Astrocyte of the cerebellum (primary cell): Measurements from ENCODE around the gene DNAJC30.

Experiments
- DNase-seq: peaks from one replicate; pipeline ENCODE4 v3.0.0-alpha.2; 2011; ENCODE audit warnings: low read depth
- H3K4me3 ChIP-seq: 2 replicates; pipeline ENCODE4 v1.5.1; 2011; ENCODE audit warnings: mild to moderate bottlenecking, low read depth, low read length, moderate library complexity
- in situ Hi-C: cut with HindIII; loops from 2 replicates; pipeline ENCODE4 v1.10.0; 2017; ENCODE audit warnings: low sequenced_read_pairs
- TF ChIP-seq, protein P1 (sequence below): IDR thresholded peaks from 2 replicates; pipeline ENCODE4 v1.5.1; 2012; ENCODE audit warnings: low read length, low read depth, moderate library complexity, mild to moderate bottlenecking; ENCODE audit errors: missing control alignments

Gene DNAJC30

DNA sequence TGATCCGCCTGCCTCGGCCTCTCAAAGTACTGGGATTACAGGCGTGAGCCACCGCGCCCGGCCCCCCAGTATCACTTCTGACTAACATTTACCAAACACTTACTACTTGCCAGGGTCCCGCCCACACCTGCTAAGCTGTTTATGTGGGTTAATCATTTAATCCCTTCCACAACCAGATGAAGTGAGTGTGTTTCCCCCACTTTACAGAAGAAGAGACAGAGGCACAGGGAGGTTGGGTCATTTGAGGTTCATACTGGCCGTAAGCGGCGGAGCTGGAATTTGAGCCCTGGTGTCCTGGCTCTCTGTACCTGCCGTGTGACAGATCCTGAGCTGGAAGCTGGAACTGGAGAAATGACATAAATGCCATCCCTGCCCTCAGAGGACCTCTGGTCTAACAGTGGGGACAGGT lies 30.7 kb downstream of the DNAJC30 start:
- TF ChIP-seq, protein P1, sequence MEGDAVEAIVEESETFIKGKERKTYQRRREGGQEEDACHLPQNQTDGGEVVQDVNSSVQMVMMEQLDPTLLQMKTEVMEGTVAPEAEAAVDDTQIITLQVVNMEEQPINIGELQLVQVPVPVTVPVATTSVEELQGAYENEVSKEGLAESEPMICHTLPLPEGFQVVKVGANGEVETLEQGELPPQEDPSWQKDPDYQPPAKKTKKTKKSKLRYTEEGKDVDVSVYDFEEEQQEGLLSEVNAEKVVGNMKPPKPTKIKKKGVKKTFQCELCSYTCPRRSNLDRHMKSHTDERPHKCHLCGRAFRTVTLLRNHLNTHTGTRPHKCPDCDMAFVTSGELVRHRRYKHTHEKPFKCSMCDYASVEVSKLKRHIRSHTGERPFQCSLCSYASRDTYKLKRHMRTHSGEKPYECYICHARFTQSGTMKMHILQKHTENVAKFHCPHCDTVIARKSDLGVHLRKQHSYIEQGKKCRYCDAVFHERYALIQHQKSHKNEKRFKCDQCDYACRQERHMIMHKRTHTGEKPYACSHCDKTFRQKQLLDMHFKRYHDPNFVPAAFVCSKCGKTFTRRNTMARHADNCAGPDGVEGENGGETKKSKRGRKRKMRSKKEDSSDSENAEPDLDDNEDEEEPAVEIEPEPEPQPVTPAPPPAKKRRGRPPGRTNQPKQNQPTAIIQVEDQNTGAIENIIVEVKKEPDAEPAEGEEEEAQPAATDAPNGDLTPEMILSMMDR, result no peak
- no peak for DNase-seq
- in situ Hi-C loops, result no loop called here
- H3K4me3 ChIP-seq, result no peak overlapping the region

DNA sequence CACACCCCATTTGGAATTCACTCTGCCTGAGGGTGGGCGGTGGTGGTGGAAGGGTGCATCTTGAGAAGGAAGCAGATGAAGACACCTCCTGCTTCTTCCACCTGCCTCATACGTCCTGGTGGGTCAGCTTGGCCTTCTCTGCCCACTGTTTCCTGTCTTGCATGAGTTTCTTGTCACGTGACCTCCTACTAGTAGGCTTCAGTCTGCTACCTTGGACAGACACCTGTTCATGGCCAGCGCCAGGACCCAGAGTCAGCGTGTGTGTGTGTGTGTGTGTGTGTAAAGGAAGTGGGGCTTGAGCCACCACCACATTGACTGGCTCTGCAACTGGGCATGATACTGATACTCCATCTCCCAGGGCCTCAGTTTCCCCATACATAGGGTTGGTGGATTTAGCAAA lies 32.7 kb downstream of the DNAJC30 start:
- no peak overlapping the region for H3K4me3 ChIP-seq
- DNase-seq, result no peak
- in situ Hi-C loops, result no loop called here
- TF ChIP-seq, protein P1, result no peak

DNA sequence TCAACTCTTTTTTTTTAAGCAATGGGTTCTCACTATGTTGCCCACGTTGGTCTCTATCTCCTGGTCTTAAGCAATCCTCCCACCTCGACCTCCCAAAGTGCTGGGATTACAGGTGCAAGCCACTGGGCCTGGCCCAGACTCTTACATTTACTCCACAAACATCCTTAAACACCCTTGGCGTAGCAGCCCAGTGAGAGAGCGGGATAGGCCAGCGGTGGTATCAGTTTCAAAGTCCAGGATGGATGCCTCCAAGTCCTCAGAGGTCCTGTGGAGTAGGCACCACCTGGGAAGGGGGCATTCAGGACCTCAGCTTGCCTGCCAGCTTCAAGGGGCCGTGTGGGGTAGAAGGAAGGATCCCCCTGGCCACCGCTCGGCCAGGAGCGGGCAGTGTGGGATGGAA lies 33.7 kb downstream of the DNAJC30 start:
- TF ChIP-seq, protein P1, result no peak
- no peak overlapping the region for H3K4me3 ChIP-seq
- in situ Hi-C loops, result no loop called here
- no peak for DNase-seq

DNA sequence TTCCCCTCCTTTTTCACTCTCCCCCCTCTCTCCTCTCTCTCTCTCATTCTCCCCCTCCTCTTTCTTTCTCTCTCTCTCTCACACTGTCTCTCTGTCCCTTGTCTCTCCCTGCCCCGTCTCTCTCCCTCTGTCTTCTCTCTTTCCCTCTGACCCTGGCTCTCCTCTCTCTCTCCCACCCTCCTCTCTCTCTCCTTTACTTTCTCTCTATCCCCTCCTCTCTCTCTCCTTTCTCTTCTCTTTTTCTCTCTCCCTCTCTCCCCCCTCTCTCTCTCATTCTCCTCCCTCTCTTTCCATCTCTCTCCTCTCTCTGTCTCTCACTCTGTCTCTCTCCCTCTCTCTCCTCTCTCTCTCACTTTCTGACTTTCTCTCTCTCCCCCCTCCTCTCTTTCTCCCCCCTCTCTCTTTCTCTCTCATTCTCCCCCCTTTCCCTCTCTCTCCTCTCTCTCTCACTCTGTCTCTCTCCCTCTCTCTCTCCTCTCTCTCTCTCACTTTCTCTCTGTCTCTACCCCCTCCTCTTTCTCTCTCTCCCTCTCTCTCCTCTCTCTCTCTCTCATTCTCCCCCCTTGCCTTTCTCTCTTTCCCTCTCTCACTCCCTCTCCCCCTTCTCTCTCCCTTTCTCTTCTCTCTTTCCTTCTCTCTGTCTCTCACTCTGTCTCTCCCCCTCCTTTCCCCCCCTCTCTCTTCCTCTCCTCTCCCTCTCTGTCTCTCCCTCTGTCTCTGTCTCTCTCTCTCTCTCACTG lies 34.5 kb downstream of the DNAJC30 start:
- DNase-seq, result no peak
- TF ChIP-seq, protein P1, result no peak
- in situ Hi-C loops, result no loop called here
- no peak overlapping the region for H3K4me3 ChIP-seq

DNA sequence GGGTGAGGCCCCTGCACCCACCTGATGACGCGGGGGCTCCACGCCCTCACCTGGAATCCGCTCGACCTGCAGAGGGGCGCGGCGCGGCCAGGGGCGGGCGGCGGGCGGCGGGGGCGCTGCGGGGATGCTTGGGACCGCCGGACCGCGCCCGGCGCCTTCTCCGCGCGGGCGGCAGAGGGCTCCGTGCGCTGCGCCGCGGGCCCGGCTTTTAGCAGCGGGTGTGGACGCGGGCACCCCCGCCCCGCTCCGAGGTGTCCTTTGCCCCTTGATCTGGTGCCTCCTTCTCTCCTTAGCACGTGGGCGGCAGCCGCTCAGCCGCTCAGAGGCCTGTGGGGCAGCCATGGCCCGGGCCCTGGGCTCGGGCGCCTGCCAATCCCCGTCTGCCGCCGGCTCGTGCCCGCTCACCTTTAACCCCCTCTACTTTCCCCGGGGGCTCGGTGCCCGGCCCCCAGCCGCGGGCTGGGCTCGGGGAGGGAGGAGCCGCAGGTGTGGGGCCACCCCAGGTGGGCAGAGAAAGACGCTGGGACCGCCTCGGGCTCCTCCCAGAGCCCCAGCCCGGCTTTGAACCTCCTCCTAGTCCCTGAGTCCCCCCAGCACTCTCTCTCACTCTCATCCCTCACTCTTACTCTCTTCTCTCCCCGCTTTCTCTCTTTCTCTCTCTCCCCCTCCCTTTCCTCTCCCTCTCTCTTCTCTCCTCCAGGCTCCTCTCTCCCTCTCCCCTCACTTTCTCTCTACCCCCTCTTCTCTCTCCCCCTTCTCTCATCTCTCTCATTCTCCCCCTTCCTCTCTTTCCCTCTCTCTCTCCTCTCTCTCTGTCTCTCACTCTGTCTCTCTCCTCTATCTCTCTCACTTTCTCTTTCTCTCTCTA lies 35.3 kb downstream of the DNAJC30 start:
- TF ChIP-seq, protein P1, result no peak
- no peak for DNase-seq
- in situ Hi-C loops, result no loop called here
- H3K4me3 ChIP-seq, result peak overlapping the region; percentile 27

DNA sequence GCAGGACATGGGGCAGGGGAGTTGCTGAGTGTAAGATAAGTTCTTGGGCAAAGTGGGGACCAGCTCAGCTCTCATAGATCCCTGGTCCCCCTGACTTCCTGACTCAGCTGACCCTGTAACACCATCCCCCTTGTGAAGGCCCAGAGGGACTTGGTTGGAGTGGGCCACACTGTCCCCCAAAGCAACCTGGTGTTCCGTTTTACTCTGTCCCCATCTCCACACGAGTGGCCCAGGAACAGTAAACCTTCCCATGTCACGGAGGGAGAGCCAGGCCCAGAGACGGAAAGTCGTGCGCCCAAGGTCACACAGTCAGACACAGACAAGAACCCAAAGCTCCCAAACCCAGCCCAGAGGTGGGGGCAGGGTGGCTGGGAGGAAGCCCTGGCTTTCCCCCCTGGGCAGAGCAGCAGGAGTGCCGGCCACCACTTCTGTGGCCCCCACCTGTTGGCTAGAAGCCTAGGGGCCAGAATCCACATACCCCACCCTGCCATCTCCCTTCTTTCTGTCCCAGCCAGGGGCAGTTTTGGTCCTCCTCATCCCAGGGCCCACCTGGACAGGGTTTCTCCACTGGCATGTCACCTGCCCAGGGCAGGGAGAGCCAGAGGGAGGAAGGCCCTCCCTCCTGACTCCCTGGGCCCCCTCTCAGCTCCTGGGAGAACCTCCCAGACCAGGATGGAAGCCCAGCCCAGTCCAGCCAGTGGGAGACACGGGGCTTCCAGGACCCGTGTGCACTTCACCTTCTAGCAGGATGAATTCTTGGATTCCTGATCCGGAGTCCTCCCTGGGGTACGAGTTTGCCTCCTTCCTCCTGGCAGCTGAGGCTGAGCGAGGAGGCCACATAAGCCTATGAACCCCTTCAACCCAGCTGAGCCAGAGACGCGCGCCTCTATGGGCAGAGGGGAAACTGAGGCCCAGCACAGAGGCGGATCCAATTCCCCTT lies 36.2 kb downstream of the DNAJC30 start:
- in situ Hi-C loops, result no loop called here
- DNase-seq, result no peak
- no peak overlapping the region for H3K4me3 ChIP-seq
- TF ChIP-seq, protein P1, result no peak
